Hepatocyte (in vitro differentiated cells): Measurements from ENCODE around the gene SCAF1. TPM values are rescaled to one million over a fixed set of nuclear protein-coding genes. Genes with fewer than 3 reads are reported as not detected.

ENCODE experiments used
- DNase-seq: peaks from one replicate; pipeline ENCODE4 v3.0.0-alpha.2; 2016; ENCODE audit warnings: low spot score
- H2AFZ ChIP-seq: fragments of 200-600 bp; sonication (generic); 2 replicates; pipeline ENCODE4 v1.6.0; 2016; ENCODE audit warnings: antibody characterized with exemption, mild to moderate bottlenecking
- H3K27ac ChIP-seq: fragments of 200-600 bp; sonication (generic); 2 replicates; pipeline ENCODE4 v1.5.1; 2016; ENCODE audit warnings: mild to moderate bottlenecking
- H3K27me3 ChIP-seq: fragments of 200-600 bp; sonication (generic); 2 replicates; pipeline ENCODE4 v1.6.1; 2016
- H3K36me3 ChIP-seq: fragments of 200-600 bp; sonication (generic); replicated peaks from 2 replicates; pipeline ENCODE4 v1.5.1; 2016; ENCODE audit warnings: low read depth; ENCODE audit not compliant: insufficient read depth
- H3K4me1 ChIP-seq: fragments of 200-600 bp; sonication (generic); 2 replicates; pipeline ENCODE4 v1.5.1; 2016; ENCODE audit warnings: mild to moderate bottlenecking, moderate library complexity; ENCODE audit not compliant: insufficient read depth
- H3K4me2 ChIP-seq: fragments of 200-600 bp; sonication (generic); 2 replicates; pipeline ENCODE4 v1.6.0; 2016
- H3K4me3 ChIP-seq: fragments of 200-600 bp; sonication (generic); 2 replicates; pipeline ENCODE4 v1.5.1; 2016; ENCODE audit warnings: mild to moderate bottlenecking
- H3K79me2 ChIP-seq: fragments of 200-600 bp; sonication (generic); 2 replicates; pipeline ENCODE4 v1.6.0; 2017; ENCODE audit warnings: mild to moderate bottlenecking
- H3K9me2 ChIP-seq: fragments of 200-600 bp; sonication (generic); replicated peaks from 2 replicates; pipeline ENCODE4 v1.6.0; 2017; ENCODE audit warnings: mild to moderate bottlenecking; ENCODE audit not compliant: insufficient read depth
- H3K9me3 ChIP-seq: fragments of 200-600 bp; sonication (generic); 2 replicates; pipeline ENCODE4 v1.5.1; 2016; ENCODE audit warnings: low read depth, mild to moderate bottlenecking
- H4K20me1 ChIP-seq: fragments of 200-600 bp; sonication (generic); 2 replicates; pipeline ENCODE4 v1.6.0; 2016; ENCODE audit warnings: mild to moderate bottlenecking; ENCODE audit not compliant: insufficient read depth, poor library complexity, severe bottlenecking
- EZH2 ChIP-seq: fragments of 200-600 bp; sonication (generic); IDR thresholded peaks from 2 replicates; pipeline ENCODE4 v1.6.1; 2016; ENCODE audit warnings: antibody characterized with exemption, mild to moderate bottlenecking, borderline replicate concordance
- EZH2phosphoT487 ChIP-seq: fragments of 200-600 bp; sonication (generic); IDR thresholded peaks from one replicate; pipeline ENCODE4 v1.6.1; 2018; ENCODE audit warnings: antibody characterized with exemption, mild to moderate bottlenecking, low read depth, moderate library complexity; ENCODE audit not compliant: unreplicated experiment, severe bottlenecking
- WGBS: methylation state at CpG from one replicate; pipeline ENCODE4 v1.1.6; 2016; ENCODE audit warnings: low lambda C conversion rate; ENCODE audit errors: missing lambda C conversion rate; 5-methylcytosine and 5-hydroxymethylcytosine counted together
- polyA plus RNA-seq: library from polyadenylated mRNA; unstranded; fragments of >200 nt; fragmentation: Nextera tagmentation; extraction: Ambion mirVana; gene quantifications from 2 replicates; pipeline ENCODE4 v1.2.1, GENCODE V29; 2016
- total RNA-seq: library from RNA; depleted of rRNA; stranded (reverse); fragments of >200 nt; gene quantifications from 2 replicates; pipeline ENCODE4 v1.2.3, GENCODE V29; 2014
- TF ChIP-seq, protein P1 (sequence below): fragments of 200-600 bp; sonication (generic); IDR thresholded peaks from 2 replicates; pipeline ENCODE4 v1.5.1; 2016; ENCODE audit warnings: antibody characterized with exemption, mild to moderate bottlenecking; ENCODE audit not compliant: poor library complexity

The SCAF1 gene
- total and polyA plus RNA-seq, 2 experiments from 2014 or later: 12.6 to 18.6 TPM

- H3K4me3 ChIP-seq: no peak overlapping the region
- peaks cover 28% of the 10 kb centered on the region for H3K79me2 ChIP-seq
- H3K36me3 ChIP-seq: peaks cover 3% of the 10 kb centered on the region
- no peak overlapping the region for H2AFZ ChIP-seq
- peaks cover 18% of the 10 kb centered on the region for H3K4me1 ChIP-seq
- H3K4me2 ChIP-seq: no peak overlapping the region
- TF ChIP-seq EZH2phosphoT487 (no peak), EZH2 (no peak)
- TF ChIP-seq, protein P1, sequence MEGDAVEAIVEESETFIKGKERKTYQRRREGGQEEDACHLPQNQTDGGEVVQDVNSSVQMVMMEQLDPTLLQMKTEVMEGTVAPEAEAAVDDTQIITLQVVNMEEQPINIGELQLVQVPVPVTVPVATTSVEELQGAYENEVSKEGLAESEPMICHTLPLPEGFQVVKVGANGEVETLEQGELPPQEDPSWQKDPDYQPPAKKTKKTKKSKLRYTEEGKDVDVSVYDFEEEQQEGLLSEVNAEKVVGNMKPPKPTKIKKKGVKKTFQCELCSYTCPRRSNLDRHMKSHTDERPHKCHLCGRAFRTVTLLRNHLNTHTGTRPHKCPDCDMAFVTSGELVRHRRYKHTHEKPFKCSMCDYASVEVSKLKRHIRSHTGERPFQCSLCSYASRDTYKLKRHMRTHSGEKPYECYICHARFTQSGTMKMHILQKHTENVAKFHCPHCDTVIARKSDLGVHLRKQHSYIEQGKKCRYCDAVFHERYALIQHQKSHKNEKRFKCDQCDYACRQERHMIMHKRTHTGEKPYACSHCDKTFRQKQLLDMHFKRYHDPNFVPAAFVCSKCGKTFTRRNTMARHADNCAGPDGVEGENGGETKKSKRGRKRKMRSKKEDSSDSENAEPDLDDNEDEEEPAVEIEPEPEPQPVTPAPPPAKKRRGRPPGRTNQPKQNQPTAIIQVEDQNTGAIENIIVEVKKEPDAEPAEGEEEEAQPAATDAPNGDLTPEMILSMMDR: no peak
- H3K27ac ChIP-seq: no peak overlapping the region
- H3K9me2 ChIP-seq: no peaks in the 10 kb centered on the region
- WGBS: 95% methylated on average over 13 of the region's 13 CpGs
- H3K27me3 ChIP-seq: no peaks in the 10 kb centered on the region
- no peaks in the 10 kb centered on the region for H3K9me3 ChIP-seq
- H4K20me1 ChIP-seq: peaks cover 20% of the 10 kb centered on the region
- DNase-seq: no peak
Measured at GRCh38 chr19:49684983-49685553, 43.1 kb downstream of the SCAF1 start.

- H3K4me1 ChIP-seq: peaks cover 17% of the 10 kb centered on the region
- H3K4me3 ChIP-seq: no peak overlapping the region
- TF ChIP-seq, protein P1: no peak
- TF ChIP-seq EZH2phosphoT487 (no peak), EZH2 (no peak)
- no peak for DNase-seq
- H3K4me2 ChIP-seq: no peak overlapping the region
- H3K36me3 ChIP-seq: peaks cover 3% of the 10 kb centered on the region
- no peak overlapping the region for H3K27ac ChIP-seq
- H3K9me2 ChIP-seq: no peaks in the 10 kb centered on the region
- H3K9me3 ChIP-seq: no peaks in the 10 kb centered on the region
- H4K20me1 ChIP-seq: peaks cover 14% of the 10 kb centered on the region
- no peaks in the 10 kb centered on the region for H3K27me3 ChIP-seq
- peaks cover 22% of the 10 kb centered on the region for H3K79me2 ChIP-seq
- whole genome bisulfite sequencing: 97% methylated on average over 22 of the region's 23 CpGs
- H2AFZ ChIP-seq: no peak overlapping the region
Measured at GRCh38 chr19:49685845-49686332, 43.9 kb downstream of the SCAF1 start.

DNA sequence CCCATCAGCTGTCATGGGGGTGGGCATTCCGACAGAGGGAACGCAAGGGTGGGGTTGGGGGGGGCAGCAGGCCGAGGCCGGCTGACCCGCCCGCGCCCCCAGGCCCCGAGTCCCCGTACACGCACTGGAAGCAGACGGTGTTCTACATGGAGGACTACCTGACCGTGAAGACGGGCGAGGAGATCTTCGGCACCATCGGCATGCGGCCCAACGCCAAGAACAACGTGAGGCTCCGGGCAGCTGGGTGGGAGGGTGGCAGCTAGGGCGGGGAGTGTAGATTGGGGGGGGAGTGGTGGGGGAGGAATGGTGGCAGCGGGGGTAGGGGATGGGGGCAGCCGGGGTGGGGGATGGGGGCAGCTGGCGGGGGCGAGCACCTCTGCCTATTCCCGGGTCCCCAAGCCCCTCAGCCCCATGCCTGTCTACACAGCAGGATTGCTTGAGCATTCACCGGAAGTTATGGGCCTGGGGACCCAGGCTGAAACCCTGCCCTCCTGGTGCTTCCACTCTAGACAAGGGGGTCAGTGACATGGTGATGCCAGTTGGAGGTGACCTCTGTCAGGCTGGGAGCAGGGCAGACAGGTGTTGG is 44.6 kb downstream of the SCAF1 start:
- DNase-seq: no peak
- peaks cover 3% of the 10 kb centered on the region for H3K36me3 ChIP-seq
- peaks cover 15% of the 10 kb centered on the region for H3K79me2 ChIP-seq
- H3K9me2 ChIP-seq: no peaks in the 10 kb centered on the region
- peaks cover 7% of the 10 kb centered on the region for H4K20me1 ChIP-seq
- no peak overlapping the region for H2AFZ ChIP-seq
- no peak overlapping the region for H3K4me3 ChIP-seq
- peaks cover 16% of the 10 kb centered on the region for H3K4me1 ChIP-seq
- H3K27ac ChIP-seq: no peak overlapping the region
- 97% methylated on average over 6 of the region's 27 CpGs for WGBS
- no peak overlapping the region for H3K4me2 ChIP-seq
- TF ChIP-seq EZH2phosphoT487 (no peak), EZH2 (no peak)
- TF ChIP-seq, protein P1: no peak
- no peaks in the 10 kb centered on the region for H3K9me3 ChIP-seq
- H3K27me3 ChIP-seq: peaks cover 3% of the 10 kb centered on the region
